Testis (tissue), 2 donors: ENCODE data around the gene ASXL1.

Source experiments
- CTCF ChIP-seq, 3 experiments: fragments of 450-650 bp in 2 of 3; fragments of 200-600 bp in 1 of 3; sonication (generic) in 1 of 3; IDR thresholded peaks; one replicate each; pipeline ENCODE4 v1.5.1; 2016 to 2019; ENCODE audit warnings: antibody characterized with exemption in 3 of 3, mild to moderate bottlenecking in 2 of 3, moderate library complexity in 1 of 3
- POLR2A ChIP-seq: fragments of 450-650 bp; IDR thresholded peaks from one replicate; pipeline ENCODE4 v1.6.1; 2017; ENCODE audit warnings: antibody characterized with exemption, mild to moderate bottlenecking, moderate library complexity

- no peak for TF ChIP-seq CTCF (IDR thresholded peaks at IDR 0.05)
- TF ChIP-seq POLR2A = no peak
Observed at GRCh38 chr20:32391003-32391402, 32.9 kb downstream of the ASXL1 start.
